HEK293 (cell line): ENCODE measurements around the gene GORAB.

ENCODE experiments used
- CTCF ChIA-PET: fragments of 350-600 bp; formaldehyde crosslinking; extraction: SDS; loops from one replicate; lab custom pipeline; 2021; ENCODE audit warnings: antibody characterized with exemption; lab: Yijun Ruan, JAX
- POLR2A ChIA-PET: fragments of 300-600 bp; formaldehyde crosslinking; extraction: SDS; loops from one replicate; lab custom pipeline; 2020; ENCODE audit warnings: antibody characterized with exemption, inconsistent platforms; lab: Yijun Ruan, JAX
- H3K27ac ChIP-seq: fragments of 200-500 bp; sonication (Bioruptor generic); 2 replicates; pipeline ENCODE4 v1.5.1; 2014; ENCODE audit warnings: low read depth, low read length, control low read depth, inconsistent platforms; ENCODE audit errors: extremely low read depth
- H3K36me3 ChIP-seq, 2 experiments: fragments of 200-500 bp in 1 of 2; sonication (Bioruptor generic) in 1 of 2; 1 replicate in 1 of 2; 2 replicates in 1 of 2; pipeline ENCODE4 v1.5.1; 2014 to 2017; ENCODE audit warnings: inconsistent platforms in 2 of 2, low read length in 2 of 2; ENCODE audit not compliant: control insufficient read depth in 2 of 2, insufficient read depth in 1 of 2
- H3K4me1 ChIP-seq: fragments of 200-500 bp; sonication (Bioruptor generic); 2 replicates; pipeline ENCODE4 v1.5.1; 2014; ENCODE audit warnings: mild to moderate bottlenecking, low read length, inconsistent platforms; ENCODE audit not compliant: control insufficient read depth, insufficient read depth
- H3K4me3 ChIP-seq: 2 replicates; pipeline ENCODE4 v1.5.1; 2011; ENCODE audit warnings: low read depth, mild to moderate bottlenecking, control low read depth, low read length, moderate library complexity
- H3K9me3 ChIP-seq: fragments of 200-500 bp; sonication (Bioruptor generic); 2 replicates; pipeline ENCODE4 v1.5.1; 2014; ENCODE audit warnings: low read depth, low read length, inconsistent platforms; ENCODE audit not compliant: control insufficient read depth, insufficient read depth
- SETDB1 ChIP-seq: IDR thresholded peaks from one replicate; pipeline ENCODE4 v1.6.1; 2017; ENCODE audit warnings: mild to moderate bottlenecking, low read length, moderate library complexity, mixed read lengths; ENCODE audit not compliant: insufficient read length
- SP2 ChIP-seq: fragments of 450-650 bp; formaldehyde crosslinking; IDR thresholded peaks from 2 replicates; pipeline ENCODE4 v1.5.1; 2016; ENCODE audit warnings: missing biosample characterization, missing genetic modification characterization
- SP7 ChIP-seq: fragments of 450-650 bp; formaldehyde crosslinking; IDR thresholded peaks from 2 replicates; pipeline ENCODE4 v1.5.1; 2016; ENCODE audit warnings: missing biosample characterization, missing genetic modification characterization
- TCF7L2 ChIP-seq: IDR thresholded peaks from 2 replicates; pipeline ENCODE4 v1.6.1; 2011; ENCODE audit warnings: low read depth, mild to moderate bottlenecking, inconsistent platforms, low read length, moderate library complexity, borderline replicate concordance
- ZBTB1 ChIP-seq: fragments of 450-650 bp; formaldehyde crosslinking; IDR thresholded peaks from 2 replicates; pipeline ENCODE4 v1.5.1; 2016; ENCODE audit warnings: missing biosample characterization, missing genetic modification characterization
- ZBTB48 ChIP-seq: fragments of 450-650 bp; formaldehyde crosslinking; IDR thresholded peaks from 2 replicates; pipeline ENCODE4 v1.5.1; 2016; ENCODE audit warnings: missing biosample characterization, missing genetic modification characterization
- ZNF132 ChIP-seq: fragments of 450-650 bp; formaldehyde crosslinking; IDR thresholded peaks from 2 replicates; pipeline ENCODE4 v1.5.1; 2017; ENCODE audit warnings: missing biosample characterization, missing genetic modification characterization, borderline replicate concordance
- ZNF157 ChIP-seq: fragments of 450-650 bp; formaldehyde crosslinking; IDR thresholded peaks from 2 replicates; pipeline ENCODE4 v1.5.1; 2016; ENCODE audit warnings: missing biosample characterization, missing genetic modification characterization
- ZNF184 ChIP-seq: fragments of 450-650 bp; IDR thresholded peaks from 2 replicates; pipeline ENCODE4 v1.5.1; 2018; ENCODE audit warnings: missing biosample characterization, mild to moderate bottlenecking, missing genetic modification characterization
- ZNF24 ChIP-seq: fragments of 450-650 bp; formaldehyde crosslinking; IDR thresholded peaks from 2 replicates; pipeline ENCODE4 v1.5.1; 2016; ENCODE audit warnings: missing biosample characterization, missing genetic modification characterization
- ZNF292 ChIP-seq: fragments of 450-650 bp; formaldehyde crosslinking; IDR thresholded peaks from 2 replicates; pipeline ENCODE4 v1.5.1; 2016; ENCODE audit warnings: low read depth, missing biosample characterization, missing genetic modification characterization, borderline replicate concordance
- ZNF354C ChIP-seq: fragments of 450-650 bp; formaldehyde crosslinking; IDR thresholded peaks from 2 replicates; pipeline ENCODE4 v1.5.1; 2016; ENCODE audit warnings: missing biosample characterization, missing genetic modification characterization, low read depth, borderline replicate concordance
- ZNF433 ChIP-seq: fragments of 450-650 bp; formaldehyde crosslinking; IDR thresholded peaks from 2 replicates; pipeline ENCODE4 v1.5.1; 2016; ENCODE audit warnings: missing biosample characterization, missing genetic modification characterization, low read depth
- ZNF623 ChIP-seq: fragments of 450-650 bp; formaldehyde crosslinking; IDR thresholded peaks from 2 replicates; pipeline ENCODE4 v1.5.1; 2016; ENCODE audit warnings: missing biosample characterization, missing genetic modification characterization
- TF ChIP-seq, protein P1 (sequence below): fragments of 450-650 bp; formaldehyde crosslinking; IDR thresholded peaks from 2 replicates; pipeline ENCODE4 v1.5.1; 2016; ENCODE audit warnings: missing biosample characterization, missing genetic modification characterization
- TF ChIP-seq, protein P2 (sequence below): fragments of 450-650 bp; formaldehyde crosslinking; conservative IDR thresholded peaks from 2 replicates; pipeline ENCODE4 v1.5.1; 2016; ENCODE audit warnings: low read depth, missing biosample characterization, missing genetic modification characterization

Gene GORAB

DNA sequence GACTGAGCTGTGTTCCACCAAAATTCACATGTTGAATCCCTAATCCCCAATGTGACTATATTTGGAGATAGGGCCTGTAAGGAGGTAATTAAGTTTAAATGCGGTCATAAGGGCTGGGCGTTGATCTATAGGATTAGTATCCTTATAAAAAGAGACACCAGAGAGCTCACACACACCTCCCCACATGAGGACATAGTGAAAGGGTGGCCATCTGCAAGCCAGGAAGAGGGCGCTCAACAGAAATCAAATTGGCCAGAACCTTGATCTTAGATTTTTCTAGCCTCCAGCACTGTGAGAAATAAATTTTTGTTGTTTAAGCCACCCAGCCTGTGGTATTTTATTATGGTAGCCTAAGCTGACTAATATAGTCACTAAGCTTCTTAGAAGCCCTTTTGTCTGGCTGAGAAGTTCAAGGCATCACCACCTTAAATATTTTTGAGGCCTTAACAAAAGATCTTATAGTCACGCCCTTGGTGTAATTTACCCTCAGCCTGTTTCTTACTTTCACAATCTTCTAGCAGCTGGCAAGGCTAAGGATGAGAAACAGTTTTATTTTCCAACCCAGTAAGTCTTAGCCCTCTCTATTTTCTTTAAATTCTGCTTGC, 28.8 kb downstream of the GORAB start:
- ChIA-PET CTCF (interaction anchor here (0.6 kb wide), 2 partner anchors 135 to 694 kb away, joined by 3 read pairs; no protein-coding TSS in a partner anchor), POLR2A (no interaction called here)
- TF ChIP-seq ZNF354C (no peak), ZNF132 (no peak), SP2 (tag by site-specific recombination) (no peak), ZNF623 (tag by site-specific recombination) (no peak), ZNF184 (tag by site-specific recombination) (no peak), ZNF157 (no peak), ZNF433 (tag by site-specific recombination) (no peak), ZNF24 (tag by site-specific recombination) (no peak)
- TF ChIP-seq, protein P1, sequence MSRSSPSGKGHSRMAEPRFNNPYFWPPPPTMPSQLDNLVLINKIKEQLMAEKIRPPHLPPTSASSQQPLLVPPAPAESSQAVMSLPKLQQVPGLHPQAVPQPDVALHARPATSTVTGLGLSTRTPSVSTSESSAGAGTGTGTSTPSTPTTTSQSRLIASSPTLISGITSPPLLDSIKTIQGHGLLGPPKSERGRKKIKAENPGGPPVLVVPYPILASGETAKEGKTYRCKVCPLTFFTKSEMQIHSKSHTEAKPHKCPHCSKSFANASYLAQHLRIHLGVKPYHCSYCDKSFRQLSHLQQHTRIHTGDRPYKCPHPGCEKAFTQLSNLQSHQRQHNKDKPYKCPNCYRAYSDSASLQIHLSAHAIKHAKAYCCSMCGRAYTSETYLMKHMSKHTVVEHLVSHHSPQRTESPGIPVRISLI (tag by site-specific recombination) = no peak
- Histone ChIP-seq H3K9me3 (no peaks in the 10 kb centered on the region), H3K4me3 (no peak overlapping the region), H3K36me3 (no peaks in the 10 kb centered on the region), H3K27ac (no peak overlapping the region), H3K4me1 (no peaks in the 10 kb centered on the region)

DNA sequence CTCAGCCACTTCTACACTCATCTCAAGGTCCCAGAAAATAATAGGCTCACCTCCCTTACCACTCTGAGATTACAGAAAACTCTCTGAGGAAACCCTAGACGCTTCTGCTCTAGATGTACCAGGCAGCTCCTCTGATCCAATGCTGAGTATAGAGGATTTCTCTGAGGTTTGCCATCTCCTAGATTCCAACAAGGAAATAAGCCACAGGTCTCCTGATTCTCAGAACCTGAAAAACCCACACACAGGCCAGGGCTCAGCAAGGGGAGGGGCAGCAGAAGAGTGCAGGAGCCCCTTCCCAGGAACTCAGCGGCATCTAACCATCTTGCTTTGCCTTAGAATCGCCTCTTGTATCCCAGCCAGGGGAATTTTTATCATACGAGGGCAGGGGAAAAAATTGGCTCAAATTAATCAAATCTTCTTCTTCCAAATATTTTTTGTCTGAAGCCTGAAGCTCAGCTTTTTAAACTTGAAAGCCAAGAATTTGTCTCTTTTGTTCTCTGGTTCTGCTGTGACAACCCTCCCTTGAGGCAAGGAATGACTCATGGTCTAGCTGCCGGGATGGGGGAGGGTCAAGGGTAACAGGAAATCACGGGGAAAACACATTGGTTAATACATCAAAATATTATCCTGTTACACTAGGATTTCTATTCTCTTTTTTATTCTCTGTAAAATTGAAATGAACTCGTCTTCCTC, 30.8 kb downstream of the GORAB start:
- TF ChIP-seq SETDB1 = peak; percentile 42
- no peak for TF ChIP-seq ZBTB48 (tag by site-specific recombination)
- no peak for TF ChIP-seq ZNF292 (tag by site-specific recombination)
- TF ChIP-seq SP7 = 0 out of 2 replicates have a peak, but pooled peaks have one; percentile 11
- no peak for TF ChIP-seq ZBTB1
- no peak for TF ChIP-seq TCF7L2
- TF ChIP-seq, protein P2, sequence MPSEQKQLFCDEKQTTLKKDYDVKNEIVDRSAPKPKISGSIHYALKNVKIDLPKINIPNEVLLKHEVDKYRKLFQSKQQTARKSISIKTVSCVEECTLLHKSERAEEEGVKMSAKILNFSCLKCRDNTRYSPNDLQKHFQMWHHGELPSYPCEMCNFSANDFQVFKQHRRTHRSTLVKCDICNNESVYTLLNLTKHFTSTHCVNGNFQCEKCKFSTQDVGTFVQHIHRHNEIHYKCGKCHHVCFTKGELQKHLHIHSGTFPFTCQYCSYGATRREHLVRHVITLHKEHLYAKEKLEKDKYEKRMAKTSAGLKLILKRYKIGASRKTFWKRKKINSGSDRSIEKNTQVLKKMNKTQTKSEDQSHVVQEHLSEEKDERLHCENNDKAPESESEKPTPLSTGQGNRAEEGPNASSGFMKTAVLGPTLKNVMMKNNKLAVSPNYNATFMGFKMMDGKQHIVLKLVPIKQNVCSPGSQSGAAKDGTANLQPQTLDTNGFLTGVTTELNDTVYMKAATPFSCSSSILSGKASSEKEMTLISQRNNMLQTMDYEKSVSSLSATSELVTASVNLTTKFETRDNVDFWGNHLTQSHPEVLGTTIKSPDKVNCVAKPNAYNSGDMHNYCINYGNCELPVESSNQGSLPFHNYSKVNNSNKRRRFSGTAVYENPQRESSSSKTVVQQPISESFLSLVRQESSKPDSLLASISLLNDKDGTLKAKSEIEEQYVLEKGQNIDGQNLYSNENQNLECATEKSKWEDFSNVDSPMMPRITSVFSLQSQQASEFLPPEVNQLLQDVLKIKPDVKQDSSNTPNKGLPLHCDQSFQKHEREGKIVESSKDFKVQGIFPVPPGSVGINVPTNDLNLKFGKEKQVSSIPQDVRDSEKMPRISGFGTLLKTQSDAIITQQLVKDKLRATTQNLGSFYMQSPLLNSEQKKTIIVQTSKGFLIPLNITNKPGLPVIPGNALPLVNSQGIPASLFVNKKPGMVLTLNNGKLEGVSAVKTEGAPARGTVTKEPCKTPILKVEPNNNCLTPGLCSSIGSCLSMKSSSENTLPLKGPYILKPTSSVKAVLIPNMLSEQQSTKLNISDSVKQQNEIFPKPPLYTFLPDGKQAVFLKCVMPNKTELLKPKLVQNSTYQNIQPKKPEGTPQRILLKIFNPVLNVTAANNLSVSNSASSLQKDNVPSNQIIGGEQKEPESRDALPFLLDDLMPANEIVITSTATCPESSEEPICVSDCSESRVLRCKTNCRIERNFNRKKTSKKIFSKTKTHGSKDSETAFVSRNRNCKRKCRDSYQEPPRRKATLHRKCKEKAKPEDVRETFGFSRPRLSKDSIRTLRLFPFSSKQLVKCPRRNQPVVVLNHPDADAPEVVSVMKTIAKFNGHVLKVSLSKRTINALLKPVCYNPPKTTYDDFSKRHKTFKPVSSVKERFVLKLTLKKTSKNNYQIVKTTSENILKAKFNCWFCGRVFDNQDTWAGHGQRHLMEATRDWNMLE (tag by site-specific recombination) = 0 out of 2 replicates have a peak, but pooled peaks have one; percentile 18
- Histone ChIP-seq H3K36me3 (no peaks in the 10 kb centered on the region), H3K4me1 (no peaks in the 10 kb centered on the region), H3K9me3 (no peaks in the 10 kb centered on the region), H3K27ac (no peak overlapping the region), H3K4me3 (no peak overlapping the region; the same call in 1 of the 2 replicates)
- ChIA-PET POLR2A (no interaction called here), CTCF (interaction anchor here (0.5 to 0.7 kb wide), 2 partner anchors 17 to 33 kb away, joined by 3 to 5 read pairs; no protein-coding TSS in a partner anchor)
